Panc1 (cell line): ENCODE results near the gene GIT1. TPM values are rescaled to one million over a fixed set of nuclear protein-coding genes. Genes with fewer than 3 reads are reported as not detected.

Source experiments
- ATAC-seq: fragments of 200-7000 bp; cut with Tn5 transposase; 2 replicates; pipeline ENCODE4 v1.9.1; 2020; ENCODE audit warnings: mild to moderate bottlenecking, moderate library complexity
- BruUV-seq: library from RNA; stranded (reverse); fragments of 400-500 nt; replicated peaks from 2 replicates; lab custom pipeline; 2021; lab: Mats Ljungman, UMichigan
- CTCF ChIA-PET: fragments of 300-600 bp; sonication (Branson Sonifier 250); formaldehyde crosslinking; loops from one replicate; lab custom pipeline; 2022; ENCODE audit warnings: antibody characterized with exemption; lab: Charles Lee
- POLR2A ChIA-PET: fragments of 300-600 bp; sonication (Branson Sonifier 250); formaldehyde crosslinking; loops from one replicate; lab custom pipeline; 2022; ENCODE audit warnings: antibody characterized with exemption; lab: Charles Lee
- DNase-seq: peaks from one replicate; pipeline ENCODE4 v3.0.0-alpha.2; 2010; ENCODE audit warnings: low read depth, low spot score
- H3K27ac ChIP-seq: 2 replicates; pipeline ENCODE4 v1.5.1; 2011; ENCODE audit warnings: mild to moderate bottlenecking, low read length, inconsistent platforms
- H3K27me3 ChIP-seq: fragments of 200-500 bp; sonication (Bioruptor generic); 2 replicates; pipeline ENCODE4 v1.6.0; 2014; ENCODE audit warnings: low read length, inconsistent platforms; ENCODE audit not compliant: control insufficient read depth, insufficient read depth
- H3K36me3 ChIP-seq: fragments of 200-500 bp; sonication (Bioruptor generic); 2 replicates; pipeline ENCODE4 v1.5.1; 2014; ENCODE audit warnings: inconsistent platforms, mild to moderate bottlenecking, low read length, moderate library complexity; ENCODE audit not compliant: control insufficient read depth, insufficient read depth
- H3K4me1 ChIP-seq: 2 replicates; pipeline ENCODE4 v1.5.1; 2011; ENCODE audit warnings: inconsistent platforms, mild to moderate bottlenecking, low read length, moderate library complexity; ENCODE audit not compliant: control insufficient read depth, insufficient read depth
- H3K4me3 ChIP-seq, 2 experiments: 2 replicates each; pipeline ENCODE4 v1.5.1; 2011 to 2012; ENCODE audit warnings: low read depth in 2 of 2, low read length in 2 of 2, mild to moderate bottlenecking in 2 of 2, inconsistent platforms in 1 of 2, moderate library complexity in 1 of 2
- H3K9me3 ChIP-seq: fragments of 200-500 bp; sonication (Bioruptor generic); 2 replicates; pipeline ENCODE4 v1.5.1; 2014; ENCODE audit warnings: low read depth, mild to moderate bottlenecking, inconsistent platforms, low read length, moderate library complexity; ENCODE audit not compliant: control insufficient read depth, insufficient read depth
- POLR2AphosphoS5 ChIP-seq: IDR thresholded peaks from 2 replicates; pipeline ENCODE4 v1.6.1; 2012; ENCODE audit warnings: mild to moderate bottlenecking, low read depth, low read length, moderate library complexity
- SIN3A ChIP-seq: IDR thresholded peaks from 2 replicates; pipeline ENCODE4 v1.6.1; 2012; ENCODE audit warnings: low read depth, mild to moderate bottlenecking, low read length, moderate library complexity, borderline replicate concordance; ENCODE audit not compliant: insufficient read depth
- TCF7L2 ChIP-seq: IDR thresholded peaks from 2 replicates; pipeline ENCODE4 v1.6.1; 2011; ENCODE audit warnings: mild to moderate bottlenecking, low read depth, low read length, inconsistent platforms
- in situ Hi-C: cut with HindIII; loops from 2 replicates; pipeline ENCODE4 v1.10.0; 2016; ENCODE audit warnings: low sequenced_read_pairs, low pct_unique_long_range_greater_than_20kb
- intact Hi-C: fragments of 100-400 bp; cut with micrococcal nuclease; formaldehyde crosslinking; loops from one replicate; pipeline ENCODE4 v1.10.0; 2022; ENCODE audit not compliant: unreplicated experiment
- total RNA-seq: library from RNA; stranded (reverse); gene quantifications from one replicate; pipeline ENCODE4 v1.2.1, GENCODE V29; 2021; ENCODE audit not compliant: unreplicated experiment
- TF ChIP-seq, protein P1 (sequence below): fragments of 450-650 bp; IDR thresholded peaks from 2 replicates; pipeline ENCODE4 v1.5.1; 2017; ENCODE audit warnings: mild to moderate bottlenecking
- TF ChIP-seq, protein P2 (sequence below), 2 experiments: IDR thresholded peaks; 2 replicates each; pipeline ENCODE4 v1.6.1; 2011 to 2012; ENCODE audit warnings: low read depth in 2 of 2, control low read depth in 1 of 2, low read length in 1 of 2, mild to moderate bottlenecking in 1 of 2, moderate library complexity in 1 of 2; ENCODE audit not compliant: insufficient read depth in 1 of 2

GIT1 gene
- total RNA-seq, 1 experiment from 2014 or later: 94.6 TPM

DNA sequence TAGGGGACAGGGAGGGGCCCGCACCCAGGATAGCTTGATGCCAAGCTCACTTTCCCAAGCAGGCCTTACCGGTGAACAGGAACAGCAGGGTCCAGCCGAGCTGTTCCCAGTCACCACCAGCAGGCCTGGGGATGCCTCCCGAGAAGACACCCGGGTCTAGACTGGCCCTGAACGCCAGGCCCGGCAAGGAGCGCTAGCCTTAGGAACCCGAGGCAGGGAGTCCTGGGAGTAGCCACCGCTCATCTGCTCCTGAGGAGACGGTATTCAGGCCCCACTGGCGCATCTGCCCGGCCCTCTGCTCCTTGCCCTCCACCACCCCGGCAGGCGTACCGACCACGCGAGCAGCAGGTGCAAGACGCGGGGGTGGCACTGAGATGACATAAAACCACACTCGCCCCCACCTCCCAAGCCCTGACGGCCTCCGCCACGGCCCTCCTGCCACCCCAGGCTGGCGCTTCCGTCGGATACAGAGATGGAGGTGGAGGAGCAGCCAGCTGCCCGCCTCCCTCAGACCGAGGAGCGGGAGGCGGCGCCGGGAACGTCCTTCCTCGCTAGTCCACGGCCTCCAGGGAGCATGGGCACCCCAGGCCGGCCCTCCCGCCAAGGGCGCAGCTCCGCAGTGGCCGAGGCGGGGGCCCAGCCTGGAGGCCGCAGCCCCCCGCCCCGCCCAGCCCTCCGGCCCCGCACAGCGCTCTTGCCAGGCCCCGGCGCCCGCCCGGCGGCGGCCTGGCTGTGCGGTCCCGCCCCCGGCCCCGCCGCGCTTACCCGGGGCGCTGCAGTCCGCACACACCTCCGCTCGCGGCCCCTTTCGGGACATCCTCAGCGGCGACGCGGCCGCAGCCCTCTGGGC is 661 bp downstream of the GIT1 start:
- intact Hi-C loops: no loop called here

DNA sequence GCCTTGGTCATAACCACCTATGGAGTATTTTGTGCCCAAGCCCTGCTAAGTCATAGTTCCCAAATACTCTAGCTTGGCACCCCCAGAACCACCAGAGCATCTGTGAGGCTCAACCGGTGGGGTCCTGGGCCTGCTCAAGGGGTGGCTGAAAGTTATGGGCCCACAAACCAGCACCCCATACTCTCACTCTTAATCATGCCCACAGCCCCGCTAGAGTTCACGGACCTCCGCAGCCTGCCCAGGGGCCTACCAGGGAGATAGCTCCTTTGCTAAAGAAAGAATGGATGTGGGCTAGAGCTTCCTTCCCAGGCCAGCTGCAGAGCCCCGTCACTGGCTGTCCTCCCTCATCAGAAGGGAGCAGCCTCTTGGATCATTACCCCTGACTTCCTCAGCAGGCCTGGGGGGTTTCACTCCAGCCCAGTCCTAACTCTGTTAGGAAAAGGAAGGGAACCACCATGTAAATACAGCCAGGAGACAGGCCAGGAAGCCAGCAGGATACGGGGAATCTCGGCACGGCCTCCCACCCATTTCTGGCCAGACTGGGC is 1.4 kb downstream of the GIT1 start:
- no peak for TF ChIP-seq SIN3A
- TF ChIP-seq POLR2AphosphoS5: no peak
- TF ChIP-seq, protein P1, sequence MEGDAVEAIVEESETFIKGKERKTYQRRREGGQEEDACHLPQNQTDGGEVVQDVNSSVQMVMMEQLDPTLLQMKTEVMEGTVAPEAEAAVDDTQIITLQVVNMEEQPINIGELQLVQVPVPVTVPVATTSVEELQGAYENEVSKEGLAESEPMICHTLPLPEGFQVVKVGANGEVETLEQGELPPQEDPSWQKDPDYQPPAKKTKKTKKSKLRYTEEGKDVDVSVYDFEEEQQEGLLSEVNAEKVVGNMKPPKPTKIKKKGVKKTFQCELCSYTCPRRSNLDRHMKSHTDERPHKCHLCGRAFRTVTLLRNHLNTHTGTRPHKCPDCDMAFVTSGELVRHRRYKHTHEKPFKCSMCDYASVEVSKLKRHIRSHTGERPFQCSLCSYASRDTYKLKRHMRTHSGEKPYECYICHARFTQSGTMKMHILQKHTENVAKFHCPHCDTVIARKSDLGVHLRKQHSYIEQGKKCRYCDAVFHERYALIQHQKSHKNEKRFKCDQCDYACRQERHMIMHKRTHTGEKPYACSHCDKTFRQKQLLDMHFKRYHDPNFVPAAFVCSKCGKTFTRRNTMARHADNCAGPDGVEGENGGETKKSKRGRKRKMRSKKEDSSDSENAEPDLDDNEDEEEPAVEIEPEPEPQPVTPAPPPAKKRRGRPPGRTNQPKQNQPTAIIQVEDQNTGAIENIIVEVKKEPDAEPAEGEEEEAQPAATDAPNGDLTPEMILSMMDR: no peak
- TF ChIP-seq TCF7L2: no peak
- TF ChIP-seq, protein P2, sequence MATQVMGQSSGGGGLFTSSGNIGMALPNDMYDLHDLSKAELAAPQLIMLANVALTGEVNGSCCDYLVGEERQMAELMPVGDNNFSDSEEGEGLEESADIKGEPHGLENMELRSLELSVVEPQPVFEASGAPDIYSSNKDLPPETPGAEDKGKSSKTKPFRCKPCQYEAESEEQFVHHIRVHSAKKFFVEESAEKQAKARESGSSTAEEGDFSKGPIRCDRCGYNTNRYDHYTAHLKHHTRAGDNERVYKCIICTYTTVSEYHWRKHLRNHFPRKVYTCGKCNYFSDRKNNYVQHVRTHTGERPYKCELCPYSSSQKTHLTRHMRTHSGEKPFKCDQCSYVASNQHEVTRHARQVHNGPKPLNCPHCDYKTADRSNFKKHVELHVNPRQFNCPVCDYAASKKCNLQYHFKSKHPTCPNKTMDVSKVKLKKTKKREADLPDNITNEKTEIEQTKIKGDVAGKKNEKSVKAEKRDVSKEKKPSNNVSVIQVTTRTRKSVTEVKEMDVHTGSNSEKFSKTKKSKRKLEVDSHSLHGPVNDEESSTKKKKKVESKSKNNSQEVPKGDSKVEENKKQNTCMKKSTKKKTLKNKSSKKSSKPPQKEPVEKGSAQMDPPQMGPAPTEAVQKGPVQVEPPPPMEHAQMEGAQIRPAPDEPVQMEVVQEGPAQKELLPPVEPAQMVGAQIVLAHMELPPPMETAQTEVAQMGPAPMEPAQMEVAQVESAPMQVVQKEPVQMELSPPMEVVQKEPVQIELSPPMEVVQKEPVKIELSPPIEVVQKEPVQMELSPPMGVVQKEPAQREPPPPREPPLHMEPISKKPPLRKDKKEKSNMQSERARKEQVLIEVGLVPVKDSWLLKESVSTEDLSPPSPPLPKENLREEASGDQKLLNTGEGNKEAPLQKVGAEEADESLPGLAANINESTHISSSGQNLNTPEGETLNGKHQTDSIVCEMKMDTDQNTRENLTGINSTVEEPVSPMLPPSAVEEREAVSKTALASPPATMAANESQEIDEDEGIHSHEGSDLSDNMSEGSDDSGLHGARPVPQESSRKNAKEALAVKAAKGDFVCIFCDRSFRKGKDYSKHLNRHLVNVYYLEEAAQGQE (IDR thresholded peaks at IDR 0.05; ENCODE audit: insufficient read depth in 1 of 2, low read depth in 2 of 2, low read length in 1 of 2): no peak
- Histone ChIP-seq H3K4me1 (peaks cover 50% of the 10 kb centered on the region), H3K36me3 (peaks cover 5% of the 10 kb centered on the region; the same call in 1 of the 2 replicates), H3K27ac (peak overlapping the region; percentile 82), H3K9me3 (no peaks in the 10 kb centered on the region), H3K4me3 (peak overlapping the region; percentile 77 to 92), H3K27me3 (no peaks in the 10 kb centered on the region)
- DNase-seq (no peak), ATAC-seq (no peak)
- intact Hi-C loops: no loop called here
- in situ Hi-C loops: no loop called here
- ChIA-PET POLR2A (interaction anchor here (0.6 kb wide), 1 partner anchor 224 kb away, joined by 3 read pairs; no protein-coding TSS in a partner anchor), CTCF (interaction anchor here (0.6 kb wide), 2 partner anchors 217 to 649 kb away, joined by 3 to 6 read pairs; no protein-coding TSS in a partner anchor)
- BruUV-seq: no TSS peak

More for the DNA sequence above, 661 bp downstream of the GIT1 start:
- peak; percentile 1 for ATAC-seq
- ChIA-PET CTCF (interaction anchor here (0.5 kb wide), 1 partner anchor 750 kb away, joined by 3 read pairs; no protein-coding TSS in a partner anchor), POLR2A (interaction anchor here (0.6 kb wide), 1 partner anchor 224 kb away, joined by 3 read pairs; no protein-coding TSS in a partner anchor)
- in situ Hi-C loops: no loop called here
- TF ChIP-seq TCF7L2 (no peak), POLR2AphosphoS5 (no peak), SIN3A (no peak)
- TF ChIP-seq, protein P1: no peak
- TF ChIP-seq, protein P2 (IDR thresholded peaks at IDR 0.05; ENCODE audit: insufficient read depth in 1 of 2, low read depth in 2 of 2, low read length in 1 of 2): no peak
- DNase-seq: no peak
- Histone ChIP-seq H3K36me3 (peaks cover 5% of the 10 kb centered on the region; the same call in 1 of the 2 replicates), H3K27ac (peak overlapping the region; percentile 82), H3K4me1 (peaks cover 50% of the 10 kb centered on the region), H3K27me3 (no peaks in the 10 kb centered on the region), H3K9me3 (no peaks in the 10 kb centered on the region), H3K4me3 (peak overlapping the region; percentile 77 to 92)
- BruUV-seq: no TSS peak
